Activated CD4-positive, CD25-positive, alpha-beta regulatory T cell (primary cell): ENCODE measurements around the gene ATG14.
"Not testable (repeated sequence)": the region's sequence is repeated elsewhere in the genome, so short reads cannot be mapped to it uniquely, and the experiment has no call there.

ENCODE experiments used
- DNase-seq, 4 experiments: peaks; one replicate each; lab custom pipeline; 2025; lab: John Stamatoyannopoulos, UW

The ATG14 gene, protein sequence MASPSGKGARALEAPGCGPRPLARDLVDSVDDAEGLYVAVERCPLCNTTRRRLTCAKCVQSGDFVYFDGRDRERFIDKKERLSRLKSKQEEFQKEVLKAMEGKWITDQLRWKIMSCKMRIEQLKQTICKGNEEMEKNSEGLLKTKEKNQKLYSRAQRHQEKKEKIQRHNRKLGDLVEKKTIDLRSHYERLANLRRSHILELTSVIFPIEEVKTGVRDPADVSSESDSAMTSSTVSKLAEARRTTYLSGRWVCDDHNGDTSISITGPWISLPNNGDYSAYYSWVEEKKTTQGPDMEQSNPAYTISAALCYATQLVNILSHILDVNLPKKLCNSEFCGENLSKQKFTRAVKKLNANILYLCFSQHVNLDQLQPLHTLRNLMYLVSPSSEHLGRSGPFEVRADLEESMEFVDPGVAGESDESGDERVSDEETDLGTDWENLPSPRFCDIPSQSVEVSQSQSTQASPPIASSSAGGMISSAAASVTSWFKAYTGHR

GRCh38 chr14:55411426-55412389, at the start of gene ATG14:
ATG14 (minus strand) TSS chr14:55411830; CDS start chr14:55411822, 8 bp downstream.
- peak; percentile 39 to 49 (median 44) for DNase-seq

GRCh38 chr14:55458800-55459515, 47.3 kb upstream of the ATG14 start:
- no peak for DNase-seq

DNA sequence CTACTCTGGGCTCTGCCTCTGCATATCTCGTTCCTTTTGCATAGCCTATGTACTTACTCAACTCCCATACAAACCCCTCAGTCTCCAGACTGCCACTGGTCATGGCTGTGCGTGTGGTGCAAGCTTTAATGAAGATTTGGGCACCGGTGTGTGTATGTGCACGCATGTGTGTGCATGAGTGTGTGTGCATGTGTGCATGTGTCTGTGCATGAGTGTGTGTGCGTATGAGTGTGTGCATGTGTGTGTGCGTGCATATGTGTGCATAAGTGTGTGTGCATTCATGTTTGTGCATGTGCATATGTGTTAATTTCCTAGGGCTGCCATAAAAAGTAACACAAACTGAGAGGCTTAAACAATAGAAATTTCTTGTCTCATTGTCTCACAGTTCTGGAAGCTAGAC, 45.9 kb upstream of the ATG14 start:
- no peak for DNase-seq

DNA sequence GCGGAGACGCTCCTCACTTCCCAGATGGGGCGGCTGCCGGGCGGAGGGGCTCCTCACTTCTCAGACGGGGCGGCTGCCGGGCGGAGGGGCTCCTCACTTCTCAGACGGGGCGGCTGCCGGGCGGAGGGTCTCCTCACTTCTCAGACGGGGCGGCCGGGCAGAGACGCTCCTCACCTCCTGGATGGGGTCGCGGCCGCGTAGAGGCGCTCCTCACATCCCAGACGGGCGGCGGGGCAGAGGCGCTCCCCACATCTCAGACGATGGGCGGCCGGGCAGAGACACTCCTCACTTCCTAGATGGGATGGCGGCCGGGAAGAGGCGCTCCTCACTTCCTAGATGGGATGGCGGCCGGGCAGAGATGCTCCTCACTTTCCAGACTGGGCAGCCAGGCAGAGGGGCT, 44.8 kb upstream of the ATG14 start:
- not testable (repeated sequence) for DNase-seq

GRCh38 chr14:55454264-55455002, 42.8 kb upstream of the ATG14 start:
- no peak for DNase-seq

- DNase-seq = no peak
These were observed 40.3 kb upstream of the ATG14 start for GRCh38 chr14:55451950-55452349.

GRCh38 chr14:55451398-55451797, 39.8 kb upstream of the ATG14 start:
- no peak for DNase-seq

GRCh38 chr14:55450987-55451386, 39.4 kb upstream of the ATG14 start:
- DNase-seq = no peak

- no peak for DNase-seq
These were observed 38.9 kb upstream of the ATG14 start for GRCh38 chr14:55450539-55450938.

DNA sequence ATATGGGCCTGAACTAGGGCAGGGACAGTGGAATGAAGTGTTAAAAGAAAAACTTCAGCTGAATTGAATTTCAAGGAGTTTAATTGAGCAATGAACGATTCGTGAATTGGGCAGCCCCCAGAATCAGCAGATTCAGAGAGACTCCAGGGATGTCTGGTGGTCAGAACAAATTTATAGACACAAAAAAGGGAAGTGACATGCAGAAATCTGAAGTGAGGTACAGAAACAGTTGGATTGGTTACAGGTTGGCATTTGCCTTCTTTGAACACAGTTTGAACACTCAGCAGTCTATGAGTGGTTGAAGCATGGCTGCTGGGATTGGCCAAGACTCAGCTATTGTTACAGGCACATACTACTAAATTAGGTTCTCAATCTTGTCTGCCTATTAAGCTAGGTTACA, 38.5 kb upstream of the ATG14 start:
- no peak for DNase-seq

DNA sequence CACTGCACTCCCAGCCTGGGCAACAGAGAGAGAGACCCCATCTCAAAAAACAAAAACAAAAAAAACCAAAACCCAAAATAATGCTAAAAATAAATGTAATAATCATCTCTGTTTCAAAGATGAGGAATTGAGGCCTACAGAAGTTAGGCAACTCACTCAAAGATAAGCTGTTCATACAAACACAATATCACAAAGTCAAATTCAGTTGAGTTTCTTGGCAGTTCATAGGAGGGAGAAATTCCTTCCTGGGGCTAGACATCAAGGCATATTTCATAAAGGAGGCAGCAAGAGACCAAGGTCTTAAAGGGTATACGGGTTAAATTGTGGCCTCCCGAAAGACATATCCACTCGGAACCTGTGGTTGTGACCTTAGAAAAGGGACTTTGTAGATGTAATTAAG, 37.5 kb upstream of the ATG14 start:
- DNase-seq = no peak

DNA sequence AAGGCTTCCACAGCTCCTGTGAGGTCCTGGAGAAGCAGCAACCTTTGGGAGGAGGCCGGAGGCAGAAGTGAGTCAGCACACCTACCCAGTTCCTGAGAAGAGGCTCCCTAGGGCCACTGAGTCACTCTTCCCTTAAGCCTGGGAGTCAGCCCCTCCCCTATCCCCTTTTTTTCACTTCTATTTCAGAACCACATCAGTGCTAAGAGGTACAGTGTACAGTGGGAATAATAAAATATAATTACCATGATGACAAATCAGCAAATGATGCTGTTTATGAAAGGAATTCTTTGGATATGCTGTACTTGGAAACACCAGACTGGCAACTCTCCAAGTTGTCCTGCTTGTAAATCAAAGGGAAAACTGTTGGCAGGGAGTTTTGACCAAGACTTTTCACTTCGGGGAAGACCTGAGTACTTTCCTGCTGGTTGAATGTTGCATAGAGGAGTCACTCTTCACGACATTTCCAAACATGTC, 36.5 kb upstream of the ATG14 start:
- DNase-seq = no peak

DNA sequence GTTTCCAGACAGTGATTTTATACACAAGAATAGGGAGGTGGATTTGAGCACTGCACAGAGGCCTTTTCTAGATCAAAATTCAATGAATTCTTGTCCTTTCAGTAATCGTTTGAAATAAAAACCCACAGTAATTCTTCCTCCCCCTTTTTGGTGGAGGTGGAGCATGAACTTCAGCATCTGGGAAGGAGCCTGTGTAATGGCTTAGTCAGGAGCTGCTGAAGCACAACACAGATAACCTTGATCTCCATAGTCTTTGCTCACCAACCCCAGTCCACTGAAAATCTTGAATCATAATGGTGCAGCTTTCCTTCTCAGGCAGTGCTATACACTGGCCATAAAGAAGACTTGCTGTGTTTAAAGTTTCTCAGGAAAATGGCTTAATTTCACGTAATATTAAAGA, 35.2 kb upstream of the ATG14 start:
- DNase-seq = no peak

DNA sequence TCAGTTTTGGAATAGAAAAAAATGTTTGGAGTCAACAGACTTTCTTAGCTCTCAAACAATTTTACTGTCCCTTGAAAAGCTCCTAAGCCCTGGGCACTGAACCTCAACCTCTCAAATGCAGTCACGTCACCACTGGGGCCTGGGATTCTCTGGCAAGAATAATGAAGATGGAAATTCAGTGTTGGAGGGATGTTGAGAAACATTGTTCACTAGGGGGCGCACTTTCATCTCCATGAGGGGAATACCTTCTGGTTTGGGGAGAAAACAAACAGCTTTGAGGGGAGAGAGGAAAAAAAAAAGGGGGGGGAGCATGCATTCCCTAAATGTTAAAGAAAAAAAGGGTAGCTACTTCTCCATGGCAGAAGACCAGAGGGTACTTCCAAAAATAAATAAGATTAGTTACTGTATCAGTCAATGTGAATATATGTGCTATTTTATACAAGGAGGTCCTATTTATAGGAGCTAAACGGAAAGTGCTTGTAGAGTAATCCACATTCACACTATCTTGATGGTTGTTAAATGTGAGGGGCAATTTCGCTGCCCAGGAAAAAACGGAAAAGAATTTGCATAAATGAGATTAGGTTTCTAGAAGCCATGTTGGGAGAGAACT, 34.6 kb upstream of the ATG14 start:
- DNase-seq = peak; percentile 3 to 29 (median 6)

- DNase-seq = no peak
These were observed 29.7 kb upstream of the ATG14 start for GRCh38 chr14:55441286-55441685.

GRCh38 chr14:55440385-55440784, 28.8 kb upstream of the ATG14 start, which contains the start of gene TBPL2:
TBPL2 (minus strand) TSS chr14:55440616; CDS start chr14:55440449, 167 bp downstream.
- no peak for DNase-seq

DNA sequence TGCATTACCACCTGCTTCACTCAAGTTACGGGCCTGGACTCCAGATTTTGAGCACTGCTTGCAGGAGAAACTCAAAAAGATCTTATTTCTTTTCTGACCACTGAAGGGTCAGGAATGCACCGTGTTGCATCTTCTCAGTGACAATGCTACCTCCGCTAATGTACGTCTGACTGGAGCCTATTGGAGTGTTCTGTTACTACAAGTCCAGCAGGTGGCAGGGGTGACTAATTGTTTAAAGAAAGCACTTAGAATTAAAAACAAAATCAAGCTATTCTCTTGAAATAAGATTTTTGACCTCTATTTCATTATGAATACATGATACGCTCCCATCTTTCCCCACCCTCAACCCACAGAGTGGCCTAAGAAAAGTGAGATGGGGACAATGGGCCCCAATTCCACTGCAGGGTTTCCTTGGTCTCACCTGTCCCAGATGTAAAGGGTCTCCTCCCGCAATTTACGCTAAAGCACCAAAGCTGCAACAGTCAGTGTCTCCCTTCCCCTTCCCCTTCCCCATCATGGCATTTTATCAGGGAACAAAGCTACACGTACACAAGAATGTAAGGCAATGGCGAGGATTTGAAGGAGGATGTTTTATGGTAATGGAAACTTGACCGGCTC, 26.5 kb upstream of the ATG14 start:
- DNase-seq = no peak

GRCh38 chr14:55436931-55437330, 25.3 kb upstream of the ATG14 start:
- DNase-seq = no peak

DNA sequence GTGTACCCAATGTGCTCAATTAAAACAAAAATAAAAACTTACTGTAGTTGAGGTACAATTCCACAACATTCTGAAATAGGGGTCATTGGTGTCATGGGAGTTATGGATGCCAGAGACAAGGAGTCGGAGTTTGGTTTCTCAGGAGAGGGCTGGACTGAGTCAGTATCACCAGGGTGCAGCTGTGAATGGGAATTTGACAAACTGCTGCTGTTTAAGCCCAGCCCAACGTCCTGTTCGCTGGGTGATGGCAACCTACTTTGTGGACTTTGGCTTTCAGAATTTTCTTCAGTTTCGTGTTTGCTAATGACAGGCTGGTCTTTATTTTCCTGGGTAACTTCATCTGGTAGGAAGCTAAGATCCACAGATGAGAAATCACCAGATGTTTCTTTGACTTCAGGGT, 24.9 kb upstream of the ATG14 start:
- DNase-seq = no peak

DNA sequence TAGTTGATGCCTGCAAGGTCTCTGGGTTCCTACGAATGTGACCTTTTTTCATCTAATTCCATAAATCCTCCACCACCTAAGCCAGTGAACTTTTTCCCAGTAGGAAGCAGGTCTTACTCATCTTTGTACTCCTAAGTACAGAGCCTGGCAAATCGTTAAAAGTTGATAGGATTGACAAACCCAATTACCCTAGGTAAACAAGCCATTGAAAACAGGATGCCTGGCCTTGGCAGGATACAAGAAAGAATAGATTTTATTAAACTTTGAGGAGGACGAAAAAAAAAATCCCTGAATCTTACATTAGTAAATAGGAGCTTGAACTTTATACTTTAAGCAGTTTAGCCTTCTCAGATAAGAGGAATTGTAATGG, 23.2 kb upstream of the ATG14 start:
- DNase-seq = no peak
